Cardiac atrium fibroblast (primary cell): ENCODE results near the gene KLHL8. TPM values are rescaled to one million over a fixed set of nuclear protein-coding genes. Genes with fewer than 3 reads are reported as not detected.

Source experiments
- total RNA-seq: library from RNA; depleted of rRNA; stranded (reverse); fragments of >200 nt; gene quantifications from 2 replicates; pipeline ENCODE4 v1.2.3, GENCODE V29; 2015

Gene KLHL8
- total RNA-seq = 4.4 and 5.4 TPM in 2 replicates

GRCh38 chr4:87220094-87220822 is at the start of gene KLHL8:
Gene KLHL8 (minus strand): TSS chr4:87220618. CDS start chr4:87195539, 25,079 bp downstream.

Other genes with a start within 250 kb of the KLHL8 start
- gene HSD17B13, start 102.3 kb upstream of the KLHL8 start, total RNA-seq = not detected in 2 replicates
- 32.7 and 34.7 TPM in 2 replicates for gene HSD17B11, start 170.6 kb upstream of the KLHL8 start, total RNA-seq
- gene NUDT9, start 202.0 kb upstream of the KLHL8 start, total RNA-seq = 14.6 and 18.6 TPM in 2 replicates